OCI-LY7 (cell line): ENCODE measurements around the gene AOPEP. TPM values are rescaled to one million over a fixed set of nuclear protein-coding genes. Genes with fewer than 3 reads are reported as not detected.

Experiments
- BruUV-seq: library from RNA; stranded (reverse); fragments of 400-500 nt; replicated peaks from 2 replicates; lab custom pipeline; 2021; lab: Mats Ljungman, UMichigan
- CTCF ChIA-PET: fragments of 300-600 bp; sonication (Branson Sonifier 250); formaldehyde crosslinking; loops from one replicate; lab custom pipeline; 2022; ENCODE audit warnings: antibody characterized with exemption; ENCODE audit not compliant: unreplicated experiment; lab: Charles Lee
- POLR2A ChIA-PET: fragments of 300-600 bp; sonication (Branson Sonifier 250); formaldehyde crosslinking; loops from one replicate; lab custom pipeline; 2022; ENCODE audit warnings: antibody characterized with exemption; lab: Charles Lee
- DNase-seq: peaks from one replicate; pipeline ENCODE4 v3.0.0-alpha.2; 2015; ENCODE audit warnings: low spot score
- H2AFZ ChIP-seq: fragments of 200-600 bp; sonication (generic), shearing (Covaris generic); 2 replicates; pipeline ENCODE4 v1.6.1; 2014; ENCODE audit warnings: mild to moderate bottlenecking, antibody characterized with exemption, low read length, moderate library complexity
- H3K27ac ChIP-seq: fragments of 200-600 bp; sonication (generic); 2 replicates; pipeline ENCODE4 v1.5.1; 2014; ENCODE audit warnings: mixed run types, low read depth, mild to moderate bottlenecking, moderate library complexity, low read length, inconsistent platforms; ENCODE audit not compliant: poor library complexity, severe bottlenecking
- H3K36me3 ChIP-seq: fragments of 200-600 bp; sonication (generic); 2 replicates; pipeline ENCODE4 v1.6.1; 2014; ENCODE audit warnings: mild to moderate bottlenecking, antibody characterized with exemption, low read length, moderate library complexity, mixed read lengths; ENCODE audit not compliant: insufficient read depth
- H3K4me1 ChIP-seq: fragments of 200-600 bp; sonication (generic); 2 replicates; pipeline ENCODE4 v1.5.1; 2014; ENCODE audit warnings: mild to moderate bottlenecking, low read length; ENCODE audit not compliant: insufficient read depth, poor library complexity, severe bottlenecking
- H3K4me2 ChIP-seq: fragments of 200-600 bp; sonication (generic); 2 replicates; pipeline ENCODE4 v1.6.1; 2014; ENCODE audit warnings: mild to moderate bottlenecking, low read length
- H3K4me3 ChIP-seq: fragments of 200-600 bp; sonication (generic); 2 replicates; pipeline ENCODE4 v1.5.1; 2014; ENCODE audit warnings: mild to moderate bottlenecking, low read depth, low read length; ENCODE audit not compliant: poor library complexity, severe bottlenecking
- H3K79me2 ChIP-seq: fragments of 200-600 bp; sonication (generic); 2 replicates; pipeline ENCODE4 v1.6.1; 2016; ENCODE audit warnings: low read depth, mild to moderate bottlenecking, low read length, moderate library complexity, mixed read lengths; ENCODE audit not compliant: insufficient read depth
- H3K9me2 ChIP-seq: fragments of 200-600 bp; sonication (generic); 2 replicates; pipeline ENCODE4 v1.6.1; 2016; ENCODE audit warnings: mild to moderate bottlenecking, low read length, mixed read lengths; ENCODE audit not compliant: insufficient read depth
- H3K9me3 ChIP-seq: fragments of 200-600 bp; sonication (generic); 2 replicates; pipeline ENCODE4 v1.6.1; 2014; ENCODE audit warnings: mild to moderate bottlenecking, mixed run types, low read length, mixed read lengths
- H4K20me1 ChIP-seq: fragments of 200-600 bp; sonication (generic); 2 replicates; pipeline ENCODE4 v1.6.1; 2014; ENCODE audit warnings: mild to moderate bottlenecking, antibody characterized with exemption, low read length, moderate library complexity, mixed read lengths; ENCODE audit not compliant: insufficient read depth
- EZH2phosphoT487 ChIP-seq: fragments of 200-600 bp; sonication (generic); IDR thresholded peaks from 2 replicates; pipeline ENCODE4 v1.6.1; 2018; ENCODE audit warnings: low read depth, borderline replicate concordance, mild to moderate bottlenecking, mixed run types, antibody characterized with exemption, low read length, moderate library complexity, mixed read lengths
- intact Hi-C: fragments of 100-400 bp; cut with micrococcal nuclease; formaldehyde crosslinking; loops from one replicate; pipeline ENCODE4 v1.10.0; 2022; ENCODE audit not compliant: unreplicated experiment
- total RNA-seq, 2 experiments: library from RNA; depleted of rRNA in 1 of 2; stranded (reverse); fragments of >200 nt in 1 of 2; shearing (Covaris generic) in 1 of 2; gene quantifications; 2 replicates each; pipeline ENCODE4 v1.2.3, GENCODE V29; 2014 to 2022
- TF ChIP-seq, protein P1 (sequence below): fragments of 200-600 bp; sonication (generic); conservative IDR thresholded peaks from 2 replicates; pipeline ENCODE4 v1.5.1; 2014; ENCODE audit warnings: mild to moderate bottlenecking, antibody characterized with exemption, low read length, moderate library complexity, mixed read lengths

Gene AOPEP
- total RNA-seq, 2 experiments from 2014 or later = 17.3 to 24.3 TPM

DNA sequence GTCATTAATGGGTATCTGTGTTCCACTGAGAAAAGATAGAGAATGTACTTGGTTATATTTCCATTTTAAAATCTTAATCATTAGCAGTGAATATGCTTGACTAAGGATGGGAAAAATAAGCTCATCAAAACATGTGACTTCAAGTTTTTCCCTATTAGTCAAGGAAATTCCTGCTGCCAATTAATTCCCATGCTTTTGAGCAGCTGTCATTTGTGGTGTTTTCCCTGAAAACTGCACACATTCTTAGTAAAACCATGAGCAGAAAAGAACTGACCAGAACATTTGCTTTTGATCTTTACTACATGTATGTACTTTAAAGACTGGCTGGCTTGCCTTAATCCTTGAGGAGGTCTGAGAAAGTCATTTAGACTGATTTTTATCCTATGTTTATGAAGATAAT, 75.2 kb downstream of the AOPEP start:
- Histone ChIP-seq H3K9me2 (no peaks in the 10 kb centered on the region), H3K4me1 (peaks cover 17% of the 10 kb centered on the region), H3K9me3 (no peaks in the 10 kb centered on the region), H3K79me2 (no peaks in the 10 kb centered on the region), H3K36me3 (peaks cover 16% of the 10 kb centered on the region), H3K4me2 (no peak overlapping the region), H4K20me1 (no peaks in the 10 kb centered on the region), H3K27ac (no peak overlapping the region), H2AFZ (no peak overlapping the region), H3K4me3 (no peak overlapping the region)
- DNase-seq = no peak
- ChIA-PET POLR2A (interaction anchor here (0.8 kb wide), 1 partner anchor 18 kb away, joined by 3 read pairs; no protein-coding TSS in a partner anchor), CTCF (no interaction called here)
- intact Hi-C loops = no loop called here
- no peak for TF ChIP-seq EZH2phosphoT487
- TF ChIP-seq, protein P1, sequence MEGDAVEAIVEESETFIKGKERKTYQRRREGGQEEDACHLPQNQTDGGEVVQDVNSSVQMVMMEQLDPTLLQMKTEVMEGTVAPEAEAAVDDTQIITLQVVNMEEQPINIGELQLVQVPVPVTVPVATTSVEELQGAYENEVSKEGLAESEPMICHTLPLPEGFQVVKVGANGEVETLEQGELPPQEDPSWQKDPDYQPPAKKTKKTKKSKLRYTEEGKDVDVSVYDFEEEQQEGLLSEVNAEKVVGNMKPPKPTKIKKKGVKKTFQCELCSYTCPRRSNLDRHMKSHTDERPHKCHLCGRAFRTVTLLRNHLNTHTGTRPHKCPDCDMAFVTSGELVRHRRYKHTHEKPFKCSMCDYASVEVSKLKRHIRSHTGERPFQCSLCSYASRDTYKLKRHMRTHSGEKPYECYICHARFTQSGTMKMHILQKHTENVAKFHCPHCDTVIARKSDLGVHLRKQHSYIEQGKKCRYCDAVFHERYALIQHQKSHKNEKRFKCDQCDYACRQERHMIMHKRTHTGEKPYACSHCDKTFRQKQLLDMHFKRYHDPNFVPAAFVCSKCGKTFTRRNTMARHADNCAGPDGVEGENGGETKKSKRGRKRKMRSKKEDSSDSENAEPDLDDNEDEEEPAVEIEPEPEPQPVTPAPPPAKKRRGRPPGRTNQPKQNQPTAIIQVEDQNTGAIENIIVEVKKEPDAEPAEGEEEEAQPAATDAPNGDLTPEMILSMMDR = no peak
- no TSS peak for BruUV-seq

DNA sequence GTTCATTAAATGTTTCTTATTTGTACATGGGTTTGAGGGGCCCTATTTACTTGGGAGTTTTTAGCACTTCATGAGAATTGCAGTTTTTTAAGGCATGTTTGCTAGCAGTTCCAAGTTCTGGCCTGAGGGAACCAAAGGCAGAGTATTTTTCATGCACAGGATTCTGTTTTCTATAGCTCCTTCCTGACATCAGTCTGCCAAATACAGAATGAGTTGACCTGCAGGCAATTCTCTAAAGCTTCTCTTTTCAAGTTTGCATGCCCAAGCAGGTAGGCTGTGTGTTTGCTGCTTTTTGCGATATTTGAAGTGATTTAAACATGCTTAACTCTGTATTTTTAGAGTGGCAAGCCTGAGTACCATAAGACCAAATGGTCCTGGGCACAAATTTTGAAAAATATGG, 75.8 kb downstream of the AOPEP start:
- intact Hi-C loops = no loop called here
- peaks cover 21% of the 10 kb centered on the region for H3K36me3 ChIP-seq

DNA sequence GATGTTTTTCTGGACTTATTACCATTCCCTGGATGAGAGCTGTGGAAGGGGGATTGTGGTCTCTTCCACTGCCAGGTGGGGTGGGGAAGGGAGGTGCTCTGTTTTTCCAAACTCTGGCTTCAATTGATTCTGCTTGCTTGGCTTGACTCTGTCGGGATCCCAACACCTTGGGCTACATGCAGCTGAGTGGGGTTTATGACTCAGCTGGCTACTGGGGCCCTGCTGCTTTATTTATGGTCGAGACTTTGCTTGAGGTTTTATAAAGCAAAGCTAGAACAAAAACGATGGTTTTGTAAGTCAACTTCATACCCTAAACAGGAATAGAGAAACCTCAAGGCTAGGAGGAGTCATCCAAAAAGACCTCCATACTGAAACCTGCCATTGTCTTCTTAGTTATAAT, 76.3 kb downstream of the AOPEP start:
- Histone ChIP-seq H4K20me1 (no peaks in the 10 kb centered on the region), H3K9me3 (no peaks in the 10 kb centered on the region), H3K79me2 (no peaks in the 10 kb centered on the region), H2AFZ (no peak overlapping the region), H3K9me2 (no peaks in the 10 kb centered on the region), H3K4me2 (peak overlapping the region; percentile 14; the same call in 1 of the 2 replicates), H3K36me3 (peaks cover 26% of the 10 kb centered on the region), H3K4me3 (no peak overlapping the region), H3K4me1 (peaks cover 20% of the 10 kb centered on the region), H3K27ac (no peak overlapping the region)
- no peak for TF ChIP-seq EZH2phosphoT487
- TF ChIP-seq, protein P1 = no peak
- intact Hi-C loops = no loop called here
- no peak for DNase-seq
- ChIA-PET POLR2A (interaction anchor here (1.2 kb wide), 1 partner anchor 19 kb away, joined by 4 read pairs; no protein-coding TSS in a partner anchor), CTCF (no interaction called here)
- no TSS peak for BruUV-seq

More for the DNA sequence above, 75.8 kb downstream of the AOPEP start:
- Histone ChIP-seq H3K9me3 (no peaks in the 10 kb centered on the region), H4K20me1 (no peaks in the 10 kb centered on the region), H3K79me2 (no peaks in the 10 kb centered on the region), H3K4me3 (no peak overlapping the region), H3K9me2 (no peaks in the 10 kb centered on the region), H2AFZ (no peak overlapping the region), H3K4me2 (peak overlapping the region; percentile 14; the same call in 1 of the 2 replicates), H3K4me1 (peaks cover 20% of the 10 kb centered on the region), H3K27ac (no peak overlapping the region)
- DNase-seq = no peak
- ChIA-PET POLR2A (interaction anchor here (0.8 kb wide), 1 partner anchor 18 kb away, joined by 3 read pairs; no protein-coding TSS in a partner anchor), CTCF (no interaction called here)
- no TSS peak for BruUV-seq
- no peak for TF ChIP-seq EZH2phosphoT487
- TF ChIP-seq, protein P1 = no peak
